Measurements from ENCODE around the gene FPGS. TPM values are rescaled to one million over a fixed set of nuclear protein-coding genes. Genes with fewer than 3 reads are reported as not detected.

The FPGS gene
- total and polyA plus RNA-seq, 2 donors (not counting 1 experiment from before 2014, with no cell fraction given), result 103 to 136 TPM

- Histone ChIP-seq H3K4me1 (ENCODE audit: control insufficient read depth in 2 of 2, insufficient read depth in 2 of 2, low read length in 2 of 2) (no peaks in the 10 kb centered on the region), H3K4me3 (ENCODE audit: control extremely low read depth in 1 of 5, extremely low read depth in 1 of 5, insufficient read depth in 1 of 5, low read depth in 2 of 5, low read length in 4 of 5) (no peak overlapping the region), H3K4me2 (replicated peaks; ENCODE audit: low read depth, low read length, poor library complexity, severe bottlenecking) (no peak overlapping the region), H3K79me2 (ENCODE audit: control insufficient read depth, insufficient read depth, low read length) (no peaks in the 10 kb centered on the region), H3K36me3 (replicated peaks in 1 of 2; ENCODE audit: control extremely low read depth in 1 of 2, control insufficient read depth in 1 of 2, extremely low read depth in 1 of 2, insufficient read depth in 2 of 2, low read length in 1 of 2) (peaks cover 0 to 6% of the 10 kb centered on the region in 2 experiments), H3K9me3 (ENCODE audit: control extremely low read depth in 1 of 3, control insufficient read depth in 2 of 3, insufficient read depth in 1 of 3, low read length in 2 of 3) (no peaks in the 10 kb centered on the region), H2AFZ (ENCODE audit: insufficient read depth, low read depth, low read length, poor library complexity, severe bottlenecking) (no peak overlapping the region), H4K20me1 (ENCODE audit: control insufficient read depth, insufficient read depth, low read length, poor library complexity, severe bottlenecking) (no peaks in the 10 kb centered on the region), H3K9ac (ENCODE audit: low read length) (no peak overlapping the region), H3K27ac (ENCODE audit: low read length in 2 of 2) (no peak overlapping the region), H3K27me3 (replicated peaks in 1 of 4; ENCODE audit: control extremely low read depth in 1 of 4, control insufficient read depth in 3 of 4, insufficient read depth in 4 of 4, low read length in 3 of 4) (no peaks in the 10 kb centered on the region)
- ATAC-seq (ENCODE audit: low read depth), result no peak
- TF ChIP-seq EZH2 (IDR thresholded peaks at IDR 0.05; ENCODE audit: borderline replicate concordance, insufficient read depth, low read depth, low read length, poor library complexity, severe bottlenecking) (no peak), CTCF (IDR thresholded peaks at IDR 0.05) (no peak)
- Mint-ChIP-seq H3K27me3 (no peaks in the 10 kb centered on the region), H3K4me1 (peaks cover under 1% of the 10 kb centered on the region), H3K9me3 (ENCODE audit: insufficient read depth) (no peaks in the 10 kb centered on the region), H3K4me3 (no peak overlapping the region), H3K27ac (no peak overlapping the region)
- WGBS (ENCODE audit: insufficient coverage), result 92% methylated on average over 34 of the region's 34 CpGs
- CTCF ChIA-PET, result no interaction called here
- intact Hi-C loops (cut with micrococcal nuclease), result no loop called here
- no peak for DNase-seq
- POLR2A ChIA-PET, result no interaction called here
These were observed 25.8 kb downstream of the FPGS start for GRCh38 chr9:127828262-127829031.

- no peak overlapping the region for H3K4me2 ChIP-seq (replicated peaks; ENCODE audit: low read depth, low read length, poor library complexity, severe bottlenecking)
- H3K9me3 ChIP-seq (ENCODE audit: control extremely low read depth in 1 of 3, control insufficient read depth in 2 of 3, insufficient read depth in 1 of 3, low read length in 2 of 3), result no peaks in the 10 kb centered on the region
- intact Hi-C loops (cut with micrococcal nuclease), result no loop called here
- H4K20me1 ChIP-seq (ENCODE audit: control insufficient read depth, insufficient read depth, low read length, poor library complexity, severe bottlenecking), result no peaks in the 10 kb centered on the region
- no peak overlapping the region for H3K9ac ChIP-seq (ENCODE audit: low read length)
- H3K79me2 ChIP-seq (ENCODE audit: control insufficient read depth, insufficient read depth, low read length), result no peaks in the 10 kb centered on the region
- H3K36me3 ChIP-seq (replicated peaks in 1 of 2; ENCODE audit: control extremely low read depth in 1 of 2, control insufficient read depth in 1 of 2, extremely low read depth in 1 of 2, insufficient read depth in 2 of 2, low read length in 1 of 2), result peaks cover 0 to 2% of the 10 kb centered on the region in 2 experiments
- H3K27me3 ChIP-seq (replicated peaks in 1 of 4; ENCODE audit: control extremely low read depth in 1 of 4, control insufficient read depth in 3 of 4, insufficient read depth in 4 of 4, low read length in 3 of 4), result no peaks in the 10 kb centered on the region
- DNase-seq (no peak), ATAC-seq (ENCODE audit: low read depth) (no peak)
- Mint-ChIP-seq H3K4me1 (peaks cover 3% of the 10 kb centered on the region), H3K27me3 (no peaks in the 10 kb centered on the region), H3K4me3 (no peak overlapping the region), H3K27ac (no peak overlapping the region), H3K9me3 (ENCODE audit: insufficient read depth) (no peaks in the 10 kb centered on the region)
- no peak overlapping the region for H3K4me3 ChIP-seq (ENCODE audit: control extremely low read depth in 1 of 5, extremely low read depth in 1 of 5, insufficient read depth in 1 of 5, low read depth in 2 of 5, low read length in 4 of 5)
- ChIA-PET POLR2A (no interaction called here), CTCF (no interaction called here)
- H3K4me1 ChIP-seq (ENCODE audit: control insufficient read depth in 2 of 2, insufficient read depth in 2 of 2, low read length in 2 of 2), result no peaks in the 10 kb centered on the region
- WGBS (ENCODE audit: insufficient coverage), result 92% methylated on average over 4 of the region's 6 CpGs
- no peak overlapping the region for H2AFZ ChIP-seq (ENCODE audit: insufficient read depth, low read depth, low read length, poor library complexity, severe bottlenecking)
- TF ChIP-seq EZH2 (IDR thresholded peaks at IDR 0.05; ENCODE audit: borderline replicate concordance, insufficient read depth, low read depth, low read length, poor library complexity, severe bottlenecking) (no peak), CTCF (IDR thresholded peaks at IDR 0.05) (no peak)
- H3K27ac ChIP-seq (ENCODE audit: low read length in 2 of 2), result no peak overlapping the region
These were observed 26.7 kb downstream of the FPGS start for GRCh38 chr9:127829205-127829906.

Measured in B cell (primary cell).